Prostate gland (tissue), 2 donors: Measurements from ENCODE around the gene SERPINA1.
"Not testable (repeated sequence)": the region's sequence is repeated elsewhere in the genome, so short reads cannot be mapped to it uniquely, and the experiment has no call there.

ENCODE experiments used
- POLR2AphosphoS5 ChIP-seq: sonication (generic); formaldehyde crosslinking; IDR thresholded peaks from one replicate; pipeline ENCODE4 v1.6.1; 2017; ENCODE audit warnings: antibody characterized with exemption
- TF ChIP-seq, protein P1 (sequence below), 4 experiments: fragments of 200-600 bp in 2 of 4; fragments of 450-650 bp in 2 of 4; sonication (generic) in 2 of 4; IDR thresholded peaks; 1 replicate in 3 of 4; 2 replicates in 1 of 4; pipeline ENCODE4 v1.5.1; 2016 to 2019; ENCODE audit warnings: antibody characterized with exemption in 4 of 4, mild to moderate bottlenecking in 2 of 4, moderate library complexity in 2 of 4

- TF ChIP-seq, protein P1, sequence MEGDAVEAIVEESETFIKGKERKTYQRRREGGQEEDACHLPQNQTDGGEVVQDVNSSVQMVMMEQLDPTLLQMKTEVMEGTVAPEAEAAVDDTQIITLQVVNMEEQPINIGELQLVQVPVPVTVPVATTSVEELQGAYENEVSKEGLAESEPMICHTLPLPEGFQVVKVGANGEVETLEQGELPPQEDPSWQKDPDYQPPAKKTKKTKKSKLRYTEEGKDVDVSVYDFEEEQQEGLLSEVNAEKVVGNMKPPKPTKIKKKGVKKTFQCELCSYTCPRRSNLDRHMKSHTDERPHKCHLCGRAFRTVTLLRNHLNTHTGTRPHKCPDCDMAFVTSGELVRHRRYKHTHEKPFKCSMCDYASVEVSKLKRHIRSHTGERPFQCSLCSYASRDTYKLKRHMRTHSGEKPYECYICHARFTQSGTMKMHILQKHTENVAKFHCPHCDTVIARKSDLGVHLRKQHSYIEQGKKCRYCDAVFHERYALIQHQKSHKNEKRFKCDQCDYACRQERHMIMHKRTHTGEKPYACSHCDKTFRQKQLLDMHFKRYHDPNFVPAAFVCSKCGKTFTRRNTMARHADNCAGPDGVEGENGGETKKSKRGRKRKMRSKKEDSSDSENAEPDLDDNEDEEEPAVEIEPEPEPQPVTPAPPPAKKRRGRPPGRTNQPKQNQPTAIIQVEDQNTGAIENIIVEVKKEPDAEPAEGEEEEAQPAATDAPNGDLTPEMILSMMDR (IDR thresholded peaks at IDR 0.05): not testable (repeated sequence)
- not testable (repeated sequence) for TF ChIP-seq POLR2AphosphoS5
Observed at GRCh38 chr14:94354190-94354589, 34.2 kb downstream of the SERPINA1 start.
